GM21367 (cell line): Measurements from ENCODE around the gene RIMBP2.
"Not testable (repeated sequence)": the region's sequence is repeated elsewhere in the genome, so short reads cannot be mapped to it uniquely, and the experiment has no call there.

ENCODE experiments used
- ATAC-seq: cut with Tn5 transposase; IDR thresholded peaks from one replicate; pipeline ENCODE4 v1.9.1; 2021; ENCODE audit not compliant: unreplicated experiment

RIMBP2 gene

GRCh38 chr12:130609966-130610365 lies 106.1 kb downstream of the RIMBP2 start:
- ATAC-seq, result no peak

- no peak for ATAC-seq
These were observed 107.3 kb downstream of the RIMBP2 start for GRCh38 chr12:130608831-130609230.

- no peak for ATAC-seq
These were observed 108.0 kb downstream of the RIMBP2 start for GRCh38 chr12:130608132-130608531.

- no peak for ATAC-seq
These were observed 109.9 kb downstream of the RIMBP2 start for GRCh38 chr12:130606231-130606630.

- ATAC-seq, result no peak
These were observed 112.6 kb downstream of the RIMBP2 start for GRCh38 chr12:130603396-130603965.

- ATAC-seq, result no peak
These were observed 113.8 kb downstream of the RIMBP2 start for GRCh38 chr12:130602251-130602650.

GRCh38 chr12:130601327-130601726 lies 114.8 kb downstream of the RIMBP2 start:
- no peak for ATAC-seq

DNA sequence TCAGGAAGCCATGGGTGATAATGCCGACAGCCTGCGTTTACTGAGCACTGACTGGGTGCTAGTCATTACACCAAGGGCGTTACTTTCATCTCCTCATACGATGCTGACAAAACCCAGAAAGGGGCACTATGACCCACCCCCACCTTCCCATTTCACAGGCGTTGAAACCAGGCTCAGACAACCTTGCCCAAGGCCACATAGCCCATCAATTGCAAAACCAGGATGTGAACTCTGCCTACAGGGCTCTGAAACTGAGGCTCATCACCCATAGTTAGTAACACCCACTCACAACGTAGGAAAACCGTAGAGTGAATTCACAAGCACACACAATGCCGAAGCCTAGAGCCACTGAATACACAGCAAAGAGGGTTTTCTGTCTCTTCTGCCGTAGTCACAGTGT lies 119.9 kb downstream of the RIMBP2 start:
- ATAC-seq, result no peak

- no peak for ATAC-seq
These were observed 120.5 kb downstream of the RIMBP2 start for GRCh38 chr12:130595566-130595965.

- ATAC-seq, result no peak
These were observed 123.0 kb downstream of the RIMBP2 start for GRCh38 chr12:130593056-130593455.

- no peak for ATAC-seq
These were observed 123.5 kb downstream of the RIMBP2 start for GRCh38 chr12:130592641-130593040.

DNA sequence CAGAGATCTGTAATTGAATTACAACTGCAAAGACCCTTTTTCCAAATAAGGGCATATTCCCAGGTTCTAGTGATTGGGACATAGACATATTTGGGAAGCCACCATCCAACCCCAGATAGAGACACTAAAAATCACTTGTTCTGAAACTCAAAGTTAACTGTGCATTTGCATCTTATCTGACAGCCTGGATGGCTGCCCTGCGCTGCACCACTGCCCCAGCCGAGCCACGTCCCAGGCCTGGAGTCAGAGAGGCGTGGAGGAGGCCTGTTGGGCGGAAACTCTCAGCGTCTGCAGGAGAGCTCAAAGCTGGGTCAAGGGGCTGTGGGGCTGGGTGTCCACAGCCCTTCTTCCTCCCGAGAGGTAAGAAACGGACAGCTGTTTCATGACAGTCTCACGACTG lies 124.4 kb downstream of the RIMBP2 start:
- no peak for ATAC-seq

GRCh38 chr12:130590685-130591084 lies 125.4 kb downstream of the RIMBP2 start:
- ATAC-seq, result no peak

DNA sequence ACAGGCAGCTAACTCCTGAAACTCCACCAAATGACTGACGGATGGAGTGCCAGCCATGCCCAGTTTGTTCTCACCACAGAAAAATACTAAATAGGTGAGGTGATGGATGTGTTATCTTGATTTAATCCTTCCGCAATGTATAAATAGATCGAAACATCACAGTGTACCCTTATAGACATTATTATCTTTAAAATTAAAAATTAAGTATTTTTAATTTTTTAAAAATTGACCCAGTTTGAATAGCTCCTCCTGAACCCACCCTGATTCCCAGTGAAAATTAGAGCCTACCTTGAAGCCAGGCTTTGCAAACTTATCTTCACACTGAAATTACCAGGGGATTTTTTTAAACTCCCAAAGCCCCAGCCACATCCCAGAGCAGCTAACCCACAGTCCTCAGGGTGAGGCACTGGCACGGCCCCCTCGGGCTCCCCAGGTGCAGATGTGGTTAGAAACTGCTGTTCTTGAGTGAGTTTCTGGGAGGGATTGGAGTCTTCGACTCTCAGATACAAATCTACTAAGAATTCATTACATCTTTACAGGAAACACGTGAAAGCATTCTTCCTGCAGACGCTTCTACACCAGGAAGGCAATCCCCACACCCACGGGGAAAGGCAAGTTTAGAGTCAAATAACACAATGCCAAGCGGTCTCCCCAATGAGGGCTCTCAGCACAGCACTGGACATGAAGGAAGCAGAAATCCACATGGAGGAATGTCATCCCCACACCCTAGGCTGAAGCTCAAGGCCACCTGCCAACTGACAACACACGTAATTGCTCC lies 126.4 kb downstream of the RIMBP2 start:
- no peak for ATAC-seq

GRCh38 chr12:130588696-130589539 lies 127.2 kb downstream of the RIMBP2 start:
- no peak for ATAC-seq

GRCh38 chr12:130587966-130588365 lies 128.1 kb downstream of the RIMBP2 start:
- no peak for ATAC-seq

DNA sequence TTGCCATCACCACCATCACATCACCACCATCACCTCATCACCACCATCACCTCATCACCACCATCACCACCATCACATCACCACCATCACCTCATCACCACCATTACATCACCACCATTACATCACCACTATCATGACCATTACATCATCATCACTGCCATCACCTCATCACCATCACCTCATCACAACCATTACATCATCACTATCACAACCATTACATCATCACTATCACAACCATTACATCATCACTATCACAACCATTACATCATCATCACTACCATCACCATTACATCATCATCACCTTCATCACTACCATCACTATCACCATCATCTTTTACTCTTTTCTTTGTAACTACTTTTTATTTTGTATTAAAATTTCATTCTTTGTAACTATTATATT lies 131.6 kb downstream of the RIMBP2 start:
- not testable (repeated sequence) for ATAC-seq

- no peak for ATAC-seq
These were observed 132.3 kb downstream of the RIMBP2 start for GRCh38 chr12:130583800-130584199.

GRCh38 chr12:130583317-130583716 lies 132.8 kb downstream of the RIMBP2 start:
- ATAC-seq, result no peak

GRCh38 chr12:130582286-130582685 lies 133.8 kb downstream of the RIMBP2 start:
- ATAC-seq, result no peak

DNA sequence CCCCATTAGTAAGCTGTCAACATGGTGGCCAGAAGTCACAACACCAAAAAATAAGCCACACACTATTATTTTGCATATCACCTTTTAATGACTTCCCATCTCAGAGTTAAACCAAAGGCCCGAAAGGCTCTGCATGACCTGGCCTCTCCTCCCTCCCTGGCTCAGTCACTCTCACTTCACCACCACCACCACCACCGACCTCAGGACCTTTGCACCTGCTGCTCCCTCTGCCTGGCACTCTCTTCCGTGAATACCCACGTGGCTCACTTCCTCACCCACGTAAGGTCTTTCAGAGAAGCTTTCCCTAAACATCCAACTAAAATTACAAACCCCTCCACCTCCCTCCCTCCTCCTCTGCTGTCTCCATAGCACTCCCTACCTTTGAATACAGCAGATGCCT lies 134.3 kb downstream of the RIMBP2 start:
- no peak for ATAC-seq

DNA sequence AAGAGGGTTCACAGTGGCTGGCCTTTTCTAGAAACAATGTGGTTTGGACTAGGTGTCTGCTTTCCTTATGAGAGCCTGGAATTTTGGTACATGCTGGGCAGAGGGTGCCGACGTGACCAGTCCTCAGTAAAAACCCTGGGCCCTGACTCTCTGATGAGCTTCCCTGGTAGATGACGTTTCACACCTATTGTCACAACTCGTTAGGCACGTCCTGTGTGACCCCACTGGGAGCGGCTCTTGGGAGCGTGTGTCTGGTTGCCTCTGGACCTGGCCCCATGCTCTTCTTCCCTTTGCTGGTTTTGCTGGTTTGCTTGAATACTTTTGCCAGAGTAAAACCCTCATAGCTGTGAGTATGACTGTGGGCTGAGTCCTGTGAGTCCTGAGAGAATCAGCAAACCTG lies 136.9 kb downstream of the RIMBP2 start:
- ATAC-seq, result no peak
